Endothelial cell of umbilical vein (primary cell): ENCODE results near the gene COL21A1. TPM values are rescaled to one million over a fixed set of nuclear protein-coding genes. Genes with fewer than 3 reads are reported as not detected.

Experiments used
- BruUV-seq: library from RNA; stranded (reverse); fragments of 400-500 nt; replicated peaks from 2 replicates; lab custom pipeline; 2021; lab: Mats Ljungman, UMichigan
- CTCF ChIA-PET: fragments of 300-600, 350-600 bp; sonication (Branson Sonifier 250); formaldehyde crosslinking; loops from one replicate; lab custom pipeline; 2021; ENCODE audit warnings: antibody characterized with exemption, inconsistent platforms; lab: Charles Lee
- POLR2A ChIA-PET: fragments of 300-600, 350-600 bp; sonication (Branson Sonifier 250); formaldehyde crosslinking; loops from one replicate; lab custom pipeline; 2021; ENCODE audit warnings: antibody characterized with exemption, inconsistent platforms; lab: Charles Lee
- DNase-seq: peaks from one replicate; pipeline ENCODE4 v3.0.0-alpha.2; 2011; ENCODE audit warnings: low read depth, low spot score
- FAIRE-seq: peaks from 2 replicates; lab custom pipeline; 2011; peaks lifted over from hg19 to GRCh38; lab: Jason Lieb, UNC
- H2AFZ ChIP-seq: 2 replicates; pipeline ENCODE4 v1.6.0; 2012; ENCODE audit warnings: low read depth, low read length, control low read depth, inconsistent platforms
- H3K27ac ChIP-seq: 2 replicates; pipeline ENCODE4 v1.5.1; 2011; ENCODE audit warnings: low read depth, mild to moderate bottlenecking, control low read depth, low read length, moderate library complexity; ENCODE audit not compliant: insufficient read depth
- H3K27me3 ChIP-seq, 2 experiments: 2 replicates each; pipeline versions ENCODE4 v1.6.0 to v1.6.1; 2011; ENCODE audit warnings: low read length in 2 of 2, mixed read lengths in 1 of 2; ENCODE audit not compliant: control insufficient read depth in 2 of 2, insufficient read depth in 2 of 2
- H3K36me3 ChIP-seq, 2 experiments: 2 replicates in 1 of 2; 3 replicates in 1 of 2; pipeline ENCODE4 v1.5.1; 2011; ENCODE audit warnings: low read length in 2 of 2, mild to moderate bottlenecking in 1 of 2, moderate library complexity in 1 of 2; ENCODE audit not compliant: control insufficient read depth in 2 of 2, insufficient read depth in 2 of 2; ENCODE audit errors: extremely low read depth in 1 of 2
- H3K4me1 ChIP-seq: 3 replicates; pipeline ENCODE4 v1.5.1; 2011; ENCODE audit warnings: mild to moderate bottlenecking, low read length; ENCODE audit not compliant: control insufficient read depth, insufficient read depth; ENCODE audit errors: extremely low read depth
- H3K4me2 ChIP-seq: 2 replicates; pipeline ENCODE4 v1.6.1; 2011; ENCODE audit warnings: low read length, control low read depth, mixed read lengths; ENCODE audit not compliant: insufficient read depth
- H3K4me3 ChIP-seq, 3 experiments: fragments of 200-600 bp in 1 of 3; sonication (generic), shearing (Covaris generic) in 1 of 3; replicated peaks in 1 of 3; 2 replicates each; pipeline ENCODE4 v1.5.1; 2011 to 2016; ENCODE audit warnings: control low read depth in 3 of 3, low read length in 3 of 3, mild to moderate bottlenecking in 2 of 3, inconsistent platforms in 1 of 3, low read depth in 1 of 3, moderate library complexity in 1 of 3; ENCODE audit not compliant: insufficient read depth in 1 of 3
- H3K79me2 ChIP-seq: 2 replicates; pipeline ENCODE4 v1.6.0; 2012; ENCODE audit warnings: low read length, inconsistent platforms; ENCODE audit not compliant: control insufficient read depth, insufficient read depth
- H3K9ac ChIP-seq: replicated peaks from 2 replicates; pipeline ENCODE3; 2011; ENCODE audit warnings: low read length, control low read depth; ENCODE audit not compliant: insufficient read depth; ENCODE audit errors: extremely low read depth
- H3K9me1 ChIP-seq: replicated peaks from 3 replicates; pipeline ENCODE4 v1.6.0; 2011; ENCODE audit warnings: mild to moderate bottlenecking, low read length; ENCODE audit not compliant: control insufficient read depth, insufficient read depth; ENCODE audit errors: extremely low read depth
- H3K9me3 ChIP-seq: replicated peaks from 2 replicates; pipeline ENCODE4 v1.5.1; 2012; ENCODE audit warnings: low read length, inconsistent platforms; ENCODE audit not compliant: control insufficient read depth, insufficient read depth
- H4K20me1 ChIP-seq: replicated peaks from 2 replicates; pipeline ENCODE3; 2011; ENCODE audit warnings: mild to moderate bottlenecking, low read length; ENCODE audit not compliant: control insufficient read depth, insufficient read depth; ENCODE audit errors: extremely low read depth
- CTCF ChIP-seq, 2 donors: IDR thresholded peaks; 1 replicate in 1 of 2; 2 replicates in 1 of 2; pipeline ENCODE4 v1.5.1; 2011; ENCODE audit warnings: low read length in 2 of 2, mild to moderate bottlenecking in 2 of 2, moderate library complexity in 2 of 2, control low read depth in 1 of 2, inconsistent platforms in 1 of 2, low read depth in 1 of 2; ENCODE audit not compliant: insufficient read depth in 1 of 2; ENCODE audit errors: extremely low read depth in 1 of 2
- EZH2 ChIP-seq: IDR thresholded peaks from 2 replicates; pipeline ENCODE4 v1.6.1; 2012; ENCODE audit warnings: borderline replicate concordance, low read depth, mild to moderate bottlenecking, moderate library complexity, low read length, inconsistent platforms; ENCODE audit not compliant: severe bottlenecking
- FOS ChIP-seq: IDR thresholded peaks from 2 replicates; pipeline ENCODE4 v1.6.1; 2011; ENCODE audit warnings: mild to moderate bottlenecking, low read length, moderate library complexity, borderline replicate concordance; ENCODE audit not compliant: insufficient read depth
- GATA2 ChIP-seq: IDR thresholded peaks from 2 replicates; pipeline ENCODE4 v1.7.0; 2011; ENCODE audit warnings: low read depth, mild to moderate bottlenecking, moderate library complexity, mixed read lengths, low read length; ENCODE audit not compliant: insufficient read length, insufficient read depth
- JUN ChIP-seq: IDR thresholded peaks from 2 replicates; pipeline ENCODE4 v1.6.1; 2011; ENCODE audit warnings: borderline replicate concordance, low read depth; ENCODE audit not compliant: insufficient read length, insufficient read depth
- MAX ChIP-seq: IDR thresholded peaks from 2 replicates; pipeline ENCODE4 v1.6.1; 2011; ENCODE audit not compliant: insufficient read depth, insufficient read length
- MYC ChIP-seq: IDR thresholded peaks from one replicate; pipeline ENCODE4 v1.6.1; 2011; ENCODE audit warnings: mild to moderate bottlenecking, low read depth, low read length
- POLR2A ChIP-seq: IDR thresholded peaks from 2 replicates; pipeline ENCODE4 v1.6.1; 2012; ENCODE audit warnings: low read depth, mild to moderate bottlenecking, control low read depth, low read length
- POLR2AphosphoS5 ChIP-seq: IDR thresholded peaks from 2 replicates; pipeline ENCODE4 v1.6.1; 2012; ENCODE audit warnings: low read depth, mild to moderate bottlenecking, control low read depth, low read length, moderate library complexity; ENCODE audit not compliant: insufficient read depth
- dilution Hi-C: fragments of 300-500 bp; cut with MboI; formaldehyde crosslinking; loops from one replicate; pipeline ENCODE4 v1.15.0; 2019; ENCODE audit warnings: low sequenced_read_pairs; ENCODE audit not compliant: extremely low pct_ligation_motif_present
- intact Hi-C: fragments of 100-400 bp; cut with micrococcal nuclease; formaldehyde crosslinking; loops from one replicate; pipeline ENCODE4 v1.10.0; 2022
- polyA plus RNA-seq, 4 experiments: library from polyadenylated mRNA; depleted of rRNA in 3 of 4; stranded (reverse) in 3 of 4; unstranded in 1 of 4; fragments of >200 nt; gene quantifications; 2 replicates each; pipeline versions ENCODE4 v1.2.1 to v1.2.3, GENCODE V29; 2011 to 2012; ENCODE audit warnings: missing spikeins in 1 of 4
- total RNA-seq: library from RNA; stranded (reverse); gene quantifications from 2 replicates; pipeline ENCODE4 v1.2.3, GENCODE V29; 2021

Gene COL21A1
- total and polyA plus RNA-seq, 2 donors (not counting 3 experiments of a cell fraction or from before 2014, with no cell fraction given), result 0.22 to 1.4 TPM

- Histone ChIP-seq H3K27ac (peak overlapping the region; percentile 91), H3K9me3 (no peaks in the 10 kb centered on the region), H3K9ac (peak overlapping the region; percentile 81), H3K36me3 (no peaks in the 10 kb centered on the region), H4K20me1 (no peaks in the 10 kb centered on the region), H3K4me3 (peak overlapping the region in 1 of 3 experiments; percentile 54), H2AFZ (no peak overlapping the region), H3K4me1 (peaks cover 41% of the 10 kb centered on the region), H3K27me3 (no peaks in the 10 kb centered on the region), H3K9me1 (no peaks in the 10 kb centered on the region), H3K79me2 (no peaks in the 10 kb centered on the region), H3K4me2 (peak overlapping the region; percentile 96)
- dilution Hi-C loops, result no loop called here
- intact Hi-C loops, result loop anchor here (1.0 to 2.0 kb wide), 4 partner anchors 21 to 275 kb away; no protein-coding TSS in a partner anchor
- ChIA-PET POLR2A (interaction anchor here (1.4 kb wide), 1 partner anchor 18 kb away, joined by 3 read pairs; no protein-coding TSS in a partner anchor), CTCF (interaction anchor here (0.7 to 2.5 kb wide), 13 partner anchors 11 to 749 kb away, joined by 3 to 20 read pairs (median 4); partner anchors contain the start of gene COL21A1)
- BruUV-seq, result no TSS peak
- FAIRE-seq (peak; percentile 84), DNase-seq (peak; percentile 96)
- TF ChIP-seq EZH2 (no peak), GATA2 (peak; percentile 91), MAX (no peak), MYC (no peak), CTCF (IDR thresholded peaks at IDR 0.05; ENCODE audit: extremely low read depth in 1 of 2, insufficient read depth in 1 of 2, low read depth in 1 of 2, low read length in 2 of 2) (no peak), FOS (peak; percentile 37), POLR2AphosphoS5 (peak; percentile 57), POLR2A (peak; percentile 81), JUN (no peak)
These were observed 221.6 kb downstream of the COL21A1 start for GRCh38 chr6:56025795-56026194.
